Endothelial cell of umbilical vein (primary cell): Measurements from ENCODE around the gene SDCCAG8.

ENCODE experiments used
- EZH2 ChIP-seq: IDR thresholded peaks from 2 replicates; pipeline ENCODE4 v1.6.1; 2012; ENCODE audit warnings: borderline replicate concordance, low read depth, mild to moderate bottlenecking, moderate library complexity, low read length, inconsistent platforms; ENCODE audit not compliant: severe bottlenecking
- FOS ChIP-seq: IDR thresholded peaks from 2 replicates; pipeline ENCODE4 v1.6.1; 2011; ENCODE audit warnings: mild to moderate bottlenecking, low read length, moderate library complexity, borderline replicate concordance; ENCODE audit not compliant: insufficient read depth
- JUN ChIP-seq: IDR thresholded peaks from 2 replicates; pipeline ENCODE4 v1.6.1; 2011; ENCODE audit warnings: borderline replicate concordance, low read depth; ENCODE audit not compliant: insufficient read length, insufficient read depth
- POLR2A ChIP-seq: IDR thresholded peaks from 2 replicates; pipeline ENCODE4 v1.6.1; 2012; ENCODE audit warnings: low read depth, mild to moderate bottlenecking, control low read depth, low read length
- TF ChIP-seq, protein P1 (sequence below), 2 donors: IDR thresholded peaks; 1 replicate in 1 of 2; 2 replicates in 1 of 2; pipeline ENCODE4 v1.5.1; 2011; ENCODE audit warnings: low read length in 2 of 2, mild to moderate bottlenecking in 2 of 2, moderate library complexity in 2 of 2, control low read depth in 1 of 2, inconsistent platforms in 1 of 2, low read depth in 1 of 2; ENCODE audit not compliant: insufficient read depth in 1 of 2; ENCODE audit errors: extremely low read depth in 1 of 2

DNA sequence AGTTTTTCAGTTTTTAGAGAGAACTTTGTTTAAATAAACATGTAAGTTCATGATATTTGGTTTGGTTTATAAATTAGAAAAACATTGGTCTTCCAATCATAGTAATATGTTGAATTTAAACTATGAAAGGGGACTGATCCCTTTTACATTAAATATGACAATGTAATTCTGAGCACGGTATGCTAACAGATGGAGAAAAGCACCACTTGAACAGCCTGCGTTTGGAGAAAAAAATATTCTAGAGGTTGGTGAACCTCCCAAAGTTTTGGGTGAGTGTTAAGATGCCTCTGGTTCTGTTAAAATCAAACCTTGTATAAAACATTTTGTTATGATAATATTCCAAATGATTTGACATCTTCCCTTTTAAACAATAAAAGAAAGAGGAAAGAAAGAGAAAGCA, 123.9 kb downstream of the SDCCAG8 start:
- TF ChIP-seq POLR2A (no peak), JUN (no peak), EZH2 (no peak), FOS (no peak)
- TF ChIP-seq, protein P1, sequence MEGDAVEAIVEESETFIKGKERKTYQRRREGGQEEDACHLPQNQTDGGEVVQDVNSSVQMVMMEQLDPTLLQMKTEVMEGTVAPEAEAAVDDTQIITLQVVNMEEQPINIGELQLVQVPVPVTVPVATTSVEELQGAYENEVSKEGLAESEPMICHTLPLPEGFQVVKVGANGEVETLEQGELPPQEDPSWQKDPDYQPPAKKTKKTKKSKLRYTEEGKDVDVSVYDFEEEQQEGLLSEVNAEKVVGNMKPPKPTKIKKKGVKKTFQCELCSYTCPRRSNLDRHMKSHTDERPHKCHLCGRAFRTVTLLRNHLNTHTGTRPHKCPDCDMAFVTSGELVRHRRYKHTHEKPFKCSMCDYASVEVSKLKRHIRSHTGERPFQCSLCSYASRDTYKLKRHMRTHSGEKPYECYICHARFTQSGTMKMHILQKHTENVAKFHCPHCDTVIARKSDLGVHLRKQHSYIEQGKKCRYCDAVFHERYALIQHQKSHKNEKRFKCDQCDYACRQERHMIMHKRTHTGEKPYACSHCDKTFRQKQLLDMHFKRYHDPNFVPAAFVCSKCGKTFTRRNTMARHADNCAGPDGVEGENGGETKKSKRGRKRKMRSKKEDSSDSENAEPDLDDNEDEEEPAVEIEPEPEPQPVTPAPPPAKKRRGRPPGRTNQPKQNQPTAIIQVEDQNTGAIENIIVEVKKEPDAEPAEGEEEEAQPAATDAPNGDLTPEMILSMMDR (IDR thresholded peaks at IDR 0.05; ENCODE audit: extremely low read depth in 1 of 2, insufficient read depth in 1 of 2, low read depth in 1 of 2, low read length in 2 of 2): no peak
